ENCODE results near the gene EIF2D. TPM values are rescaled to one million over a fixed set of nuclear protein-coding genes. Genes with fewer than 3 reads are reported as not detected.

Gene EIF2D
- total and polyA plus RNA-seq, 2 of the 8 experiments (the other 6 are each of a cell fraction or from before 2014, with no cell fraction given): 36.1 to 37.1 TPM

- no peaks in the 10 kb centered on the region for H3K9me3 ChIP-seq (ENCODE audit: insufficient read depth in 2 of 2, low read depth in 1 of 2, low read length in 1 of 2)
- H2BK5ac ChIP-seq (ENCODE audit: low read depth, low read length): no peak overlapping the region
- no peak overlapping the region for H3K14ac ChIP-seq (ENCODE audit: insufficient read length)
- H3K27ac ChIP-seq (ENCODE audit: low read depth, low read length): no peak overlapping the region
- H2BK20ac ChIP-seq (ENCODE audit: low read length): no peak overlapping the region
- no peaks in the 10 kb centered on the region for H3K36me3 ChIP-seq (ENCODE audit: control insufficient read depth in 2 of 4, insufficient read depth in 4 of 4, low read length in 3 of 4)
- ChIA-PET CTCF (ENCODE audit: partially characterized antibody) (interaction anchor here (0.6 to 18.2 kb wide), 47 partner anchors 9 to 1265 kb away, joined by 3 to 298 read pairs (median 4); partner anchors contain the start of genes DYRK3, IKBKE and RASSF5), POLR2A (ENCODE audit: partially characterized antibody) (interaction anchor here (0.9 to 1.1 kb wide), 2 partner anchors 37 to 49 kb away, joined by 4 read pairs; no protein-coding TSS in a partner anchor)
- H3K18ac ChIP-seq (ENCODE audit: extremely low read depth, low read length): no peak overlapping the region
- H2BK120ac ChIP-seq (replicated peaks; ENCODE audit: low read depth, low read length): no peak overlapping the region
- H3K23ac ChIP-seq (ENCODE audit: insufficient read length): no peak overlapping the region
- H3K23me2 ChIP-seq (ENCODE audit: low read depth, low read length): no peaks in the 10 kb centered on the region
- peak overlapping the region; percentile 92; the same call in 1 of the 2 replicates for H2AFZ ChIP-seq (ENCODE audit: low read length)
- H2AK5ac ChIP-seq (ENCODE audit: low read depth, low read length): no peak overlapping the region
- H4K8ac ChIP-seq (ENCODE audit: extremely low read depth, insufficient read depth, low read length): no peak overlapping the region
- H3K27me3 ChIP-seq (replicated peaks in 1 of 4; ENCODE audit: control insufficient read depth in 3 of 4, extremely low read depth in 1 of 4, insufficient read depth in 3 of 4, low read length in 3 of 4): no peaks in the 10 kb centered on the region
- no peaks in the 10 kb centered on the region for H3K79me2 ChIP-seq (ENCODE audit: control insufficient read depth in 1 of 2, insufficient read depth in 2 of 2, low read length in 2 of 2)
- H3K4ac ChIP-seq (replicated peaks; ENCODE audit: insufficient read length, low read depth, low read length): no peak overlapping the region
- H3K4me3 ChIP-seq (ENCODE audit: extremely low read depth in 1 of 4, insufficient read depth in 2 of 4, low read depth in 3 of 4, low read length in 4 of 4): no peak overlapping the region
- H2BK12ac ChIP-seq (ENCODE audit: low read depth, low read length): no peak overlapping the region
- H2BK15ac ChIP-seq (ENCODE audit: low read length): no peak overlapping the region
- H3K56ac ChIP-seq (replicated peaks; ENCODE audit: insufficient read length, low read depth, low read length): no peak overlapping the region
- WGBS, 2 experiments (ENCODE audit: extremely low coverage in 1 of 2, insufficient coverage in 1 of 2, insufficient read length in 1 of 2, insufficient replicate concordance in 2 of 2, low coverage in 1 of 2, low lambda C conversion rate in 2 of 2, missing lambda C conversion rate in 1 of 2): 22% methylated on average over 9 of the region's 9 CpGs; no CpG with 5 or more reads in 1 of the 2 experiments
- no peaks in the 10 kb centered on the region for H4K20me1 ChIP-seq (replicated peaks in 1 of 2; ENCODE audit: control insufficient read depth in 1 of 2, insufficient read depth in 2 of 2, low read length in 2 of 2)
- no peak overlapping the region for H4K91ac ChIP-seq (replicated peaks; ENCODE audit: insufficient read length, low read length)
- H3K9ac ChIP-seq (replicated peaks in 1 of 4; ENCODE audit: extremely low read depth in 1 of 4, low read depth in 3 of 4, low read length in 3 of 4): no peak overlapping the region
- DNase-seq (ENCODE audit: low read depth in 1 of 2, low spot score in 2 of 2): peak; percentile 50 to 99
- peak; percentile 24 for FAIRE-seq
- H3K79me1 ChIP-seq (ENCODE audit: low read depth, low read length): no peaks in the 10 kb centered on the region
- no peak overlapping the region for H4K5ac ChIP-seq (ENCODE audit: insufficient read length, low read depth, low read length)
- peaks cover 0 to 3% (median 2%) of the 10 kb centered on the region in 4 experiments; a peak in 2 of 7 replicates for H3K4me1 ChIP-seq (replicated peaks in 1 of 4; ENCODE audit: control insufficient read depth in 3 of 4, insufficient read depth in 4 of 4, low read length in 3 of 4)
- peak overlapping the region in 1 of 2 experiments; percentile 48; a peak in 2 of 4 replicates for H3K4me2 ChIP-seq (ENCODE audit: insufficient read depth in 1 of 2, low read depth in 2 of 2, low read length in 2 of 2)
- TF ChIP-seq CBX5 (IDR thresholded peaks at IDR 0.05; ENCODE audit: low read depth, low read length): no peak
- TF ChIP-seq CREB1 (IDR thresholded peaks at IDR 0.05): peak; percentile 82
- TF ChIP-seq CTBP2 (IDR thresholded peaks at IDR 0.05; ENCODE audit: borderline replicate concordance, insufficient read depth, insufficient read length, low read length): no peak
- TF ChIP-seq RFX5 (IDR thresholded peaks at IDR 0.05; ENCODE audit: borderline replicate concordance, low read depth, low read length): no peak
- no peak for TF ChIP-seq POU5F1 (IDR thresholded peaks at IDR 0.05; ENCODE audit: low read depth, low read length)
- TF ChIP-seq FOSL1 (IDR thresholded peaks at IDR 0.05; ENCODE audit: insufficient read depth, low read depth, low read length): no peak
- TF ChIP-seq JUND (IDR thresholded peaks at IDR 0.05; ENCODE audit: low read length): no peak
- TF ChIP-seq SIRT6 (IDR thresholded peaks at IDR 0.05; ENCODE audit: low read length): no peak
These were observed 67.6 kb downstream of the EIF2D start for GRCh38 chr1:206544562-206545257.

All from H1 (cell line).